Measurements from ENCODE around the gene EVC. TPM values are rescaled to one million over a fixed set of nuclear protein-coding genes. Genes with fewer than 3 reads are reported as not detected.
"Not testable (repeated sequence)": the region's sequence is repeated elsewhere in the genome, so short reads cannot be mapped to it uniquely, and the experiment has no call there.

EVC gene
- total RNA-seq, 1 donor = 0.52 TPM

DNA sequence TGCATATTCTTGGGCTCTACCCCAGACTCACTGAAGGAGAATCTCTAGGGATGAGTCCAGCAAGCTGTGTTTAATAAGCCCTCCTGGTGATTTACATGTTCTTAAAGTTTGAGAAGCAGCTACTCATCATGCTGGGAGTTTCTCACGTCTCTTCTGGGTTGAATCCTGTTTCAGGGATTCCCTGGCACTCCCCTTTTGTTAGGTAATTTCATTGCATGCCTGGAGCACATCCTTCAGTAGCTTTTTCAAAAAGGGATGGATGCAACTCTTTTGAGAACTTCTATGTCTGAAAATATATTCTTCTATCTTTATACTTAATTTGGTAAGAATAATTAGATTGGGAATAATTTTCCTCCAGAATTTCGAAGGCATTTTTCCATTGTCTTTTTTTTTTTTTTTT is 4.4 kb downstream of the EVC start:
- Histone ChIP-seq H3K9me3 (ENCODE audit: low read depth, low read length) (no peaks in the 10 kb centered on the region), H3K4me3 (ENCODE audit: low read length) (no peak overlapping the region), H3K4me1 (ENCODE audit: insufficient read depth, low read length) (no peaks in the 10 kb centered on the region), H3K27me3 (ENCODE audit: insufficient read depth, low read length) (peaks cover 15% of the 10 kb centered on the region)

DNA sequence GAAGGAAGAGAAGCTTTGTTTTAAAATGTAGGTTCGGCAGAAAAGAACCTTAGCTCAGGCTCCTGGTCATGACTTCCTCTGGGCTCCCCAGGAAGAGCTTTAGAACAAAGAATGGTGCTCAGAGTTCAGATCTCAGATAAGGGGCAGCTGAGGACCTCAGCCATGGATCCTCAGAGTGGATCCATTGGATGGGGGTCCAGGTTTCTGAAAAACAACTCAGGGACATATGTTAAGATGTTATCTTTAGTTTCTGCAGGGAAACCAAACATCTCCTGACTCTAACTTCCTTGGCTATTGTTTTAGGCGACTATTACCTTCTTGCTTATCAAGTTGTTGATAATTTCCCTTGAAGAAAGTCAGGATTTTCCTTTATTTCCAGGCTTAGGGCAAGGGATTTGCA is 5.4 kb downstream of the EVC start:
- H3K4me3 ChIP-seq (ENCODE audit: low read length) = no peak overlapping the region
- peaks cover 11% of the 10 kb centered on the region for H3K27me3 ChIP-seq (ENCODE audit: insufficient read depth, low read length)
- no peaks in the 10 kb centered on the region for H3K4me1 ChIP-seq (ENCODE audit: insufficient read depth, low read length)
- H3K9me3 ChIP-seq (ENCODE audit: low read depth, low read length) = no peaks in the 10 kb centered on the region

DNA sequence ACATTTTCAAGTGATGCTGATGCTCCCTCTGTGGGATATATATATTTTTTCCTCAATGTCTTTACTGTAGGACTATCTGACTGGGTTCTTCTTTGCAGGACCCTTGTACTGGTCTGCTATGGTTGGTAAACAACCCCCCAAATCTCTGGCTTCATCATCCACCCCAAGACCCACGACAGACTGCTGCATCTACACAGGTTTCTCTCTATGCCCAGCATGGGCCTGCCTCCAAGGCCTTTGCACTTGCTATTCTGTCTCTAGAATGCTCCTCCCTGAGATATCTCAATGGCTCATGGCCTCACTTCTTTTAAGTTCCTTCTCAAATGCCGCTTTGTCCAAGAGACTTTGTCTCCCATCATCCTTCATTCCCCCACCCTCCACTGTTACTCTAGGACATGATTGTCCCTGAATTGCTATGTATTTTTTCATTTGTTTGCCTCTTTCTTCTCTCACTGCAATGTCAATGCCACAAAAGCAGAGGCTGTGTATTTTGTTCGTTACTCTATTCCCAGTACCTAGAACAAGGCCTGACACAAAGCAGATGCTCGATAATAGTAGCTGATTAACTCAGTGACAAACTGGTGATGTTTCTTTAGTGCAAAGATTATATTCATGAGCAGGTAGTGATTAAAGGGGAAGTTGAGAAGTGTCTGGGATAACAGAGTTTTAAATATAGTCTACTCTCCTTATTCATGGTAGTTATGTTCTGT is 6.6 kb downstream of the EVC start:
- no peaks in the 10 kb centered on the region for H3K4me1 ChIP-seq (ENCODE audit: insufficient read depth, low read length)

DNA sequence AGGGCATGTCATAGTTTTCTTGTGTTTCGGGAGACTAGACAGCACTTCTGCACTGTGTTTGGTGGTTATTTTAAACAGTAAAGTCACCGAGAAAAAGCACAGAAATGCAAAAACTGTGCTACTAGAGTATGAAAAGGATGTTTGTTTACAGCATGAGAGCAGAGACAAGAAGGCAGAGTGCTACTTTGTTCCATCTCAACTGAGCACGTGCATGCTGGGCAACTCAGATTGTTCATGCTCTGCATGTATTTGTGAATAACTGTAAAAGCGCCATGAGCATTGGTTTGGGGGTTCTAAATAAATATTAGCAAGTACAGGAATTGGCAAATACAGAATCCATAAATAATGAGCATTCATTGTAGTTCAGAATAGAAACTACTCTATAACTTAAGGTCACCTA is 7.4 kb downstream of the EVC start:
- H3K9me3 ChIP-seq (ENCODE audit: low read depth, low read length) = no peaks in the 10 kb centered on the region
- H3K27me3 ChIP-seq (ENCODE audit: insufficient read depth, low read length) = no peaks in the 10 kb centered on the region
- no peak overlapping the region for H3K4me3 ChIP-seq (ENCODE audit: low read length)
- H3K4me1 ChIP-seq (ENCODE audit: insufficient read depth, low read length) = no peaks in the 10 kb centered on the region

More for the DNA sequence above, 6.6 kb downstream of the EVC start:
- no peak overlapping the region for H3K4me3 ChIP-seq (ENCODE audit: low read length)
- peaks cover under 1% of the 10 kb centered on the region for H3K27me3 ChIP-seq (ENCODE audit: insufficient read depth, low read length)
- H3K9me3 ChIP-seq (ENCODE audit: low read depth, low read length) = no peaks in the 10 kb centered on the region

DNA sequence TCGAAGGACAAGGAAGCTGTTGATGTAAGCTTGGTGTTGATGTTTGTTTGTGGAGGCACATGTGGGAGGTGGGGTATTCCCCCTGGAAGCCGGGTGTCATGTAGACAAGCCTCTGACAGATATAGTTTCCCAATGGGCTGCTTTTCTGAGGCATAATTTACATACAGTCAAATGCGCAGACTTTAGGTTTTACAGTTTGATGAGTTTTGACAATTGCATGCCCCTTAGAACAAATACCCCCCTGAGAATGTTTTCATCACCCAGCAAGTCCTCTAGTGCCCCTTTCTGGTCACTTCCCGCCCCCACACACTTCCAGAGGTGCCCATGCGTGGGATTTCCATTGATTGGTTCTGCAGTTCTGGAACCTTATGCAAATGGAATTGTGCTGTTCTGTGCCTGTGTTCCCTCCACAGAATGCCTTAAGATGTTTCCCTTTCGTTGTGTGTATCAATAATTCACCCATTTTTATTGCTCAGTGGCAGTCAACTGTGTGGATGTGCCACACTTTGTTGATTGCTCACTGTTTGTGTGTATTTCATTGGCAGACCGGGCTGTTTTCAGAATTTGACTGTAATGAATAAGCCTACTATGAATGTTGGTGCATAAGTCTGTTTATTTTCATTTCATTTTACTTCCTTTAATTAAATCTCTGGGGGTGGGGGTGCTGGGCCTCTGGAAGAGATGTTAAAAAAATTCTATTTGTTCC is 8.5 kb downstream of the EVC start:
- Histone ChIP-seq H3K4me3 (ENCODE audit: low read length) (no peak overlapping the region), H3K4me1 (ENCODE audit: insufficient read depth, low read length) (no peaks in the 10 kb centered on the region), H3K9me3 (ENCODE audit: low read depth, low read length) (no peaks in the 10 kb centered on the region), H3K27me3 (ENCODE audit: insufficient read depth, low read length) (no peaks in the 10 kb centered on the region)

DNA sequence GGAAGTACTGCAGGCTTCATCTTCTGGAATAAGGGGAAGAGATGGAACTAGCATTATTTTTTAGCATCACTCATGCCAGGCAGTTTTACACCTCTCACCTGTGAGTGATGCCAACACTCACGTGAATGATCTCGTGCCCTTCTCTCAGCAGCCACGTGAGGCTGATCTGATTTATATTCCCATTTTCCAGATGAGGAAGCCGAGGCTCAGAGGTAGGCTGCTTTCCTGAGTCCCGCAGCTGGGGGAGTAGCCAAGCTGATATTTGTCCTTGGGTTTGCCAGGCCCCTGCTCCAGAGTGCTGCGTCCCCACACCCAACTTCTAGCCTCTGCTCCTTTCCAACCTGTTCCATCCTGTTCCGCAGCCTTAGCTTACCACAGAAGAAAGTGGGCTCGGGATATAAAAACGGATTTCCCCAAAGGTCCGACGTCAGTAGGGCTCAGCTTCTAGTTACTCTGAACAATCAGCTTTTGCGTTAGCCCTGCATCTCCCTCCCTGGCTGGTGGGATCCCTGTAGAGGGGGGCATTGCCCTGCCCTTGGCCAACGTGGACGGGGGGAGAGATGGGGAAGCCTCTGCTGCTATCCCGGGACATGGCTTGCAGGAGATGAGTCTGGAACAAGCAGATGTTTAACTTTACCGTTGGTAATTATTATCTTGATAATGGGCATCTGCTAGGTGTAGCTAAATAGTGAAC is 9.3 kb downstream of the EVC start:
- H3K27me3 ChIP-seq (ENCODE audit: insufficient read depth, low read length) = no peaks in the 10 kb centered on the region
- H3K4me1 ChIP-seq (ENCODE audit: insufficient read depth, low read length) = no peaks in the 10 kb centered on the region
- no peaks in the 10 kb centered on the region for H3K9me3 ChIP-seq (ENCODE audit: low read depth, low read length)
- no peak overlapping the region for H3K4me3 ChIP-seq (ENCODE audit: low read length)

DNA sequence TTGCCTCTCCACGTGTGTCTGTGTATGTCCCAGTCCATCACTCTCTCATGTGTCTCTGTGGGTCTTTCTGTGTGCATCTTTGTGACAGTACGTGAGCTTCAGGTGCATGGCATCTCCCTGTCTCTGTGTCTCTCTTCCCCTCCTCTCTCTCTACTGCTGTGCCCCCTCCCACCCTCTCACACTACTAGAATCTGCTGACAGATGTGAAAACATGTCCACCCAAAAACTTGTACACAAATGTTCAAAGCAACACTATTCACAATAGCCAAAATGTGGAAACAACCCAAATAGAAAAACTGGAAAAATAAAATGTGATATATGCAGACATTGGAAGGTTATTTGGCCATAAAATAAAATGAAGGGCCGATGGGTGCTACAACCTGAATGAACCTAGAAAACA is 10.0 kb downstream of the EVC start:
- H3K9me3 ChIP-seq (ENCODE audit: low read depth, low read length) = no peaks in the 10 kb centered on the region

DNA sequence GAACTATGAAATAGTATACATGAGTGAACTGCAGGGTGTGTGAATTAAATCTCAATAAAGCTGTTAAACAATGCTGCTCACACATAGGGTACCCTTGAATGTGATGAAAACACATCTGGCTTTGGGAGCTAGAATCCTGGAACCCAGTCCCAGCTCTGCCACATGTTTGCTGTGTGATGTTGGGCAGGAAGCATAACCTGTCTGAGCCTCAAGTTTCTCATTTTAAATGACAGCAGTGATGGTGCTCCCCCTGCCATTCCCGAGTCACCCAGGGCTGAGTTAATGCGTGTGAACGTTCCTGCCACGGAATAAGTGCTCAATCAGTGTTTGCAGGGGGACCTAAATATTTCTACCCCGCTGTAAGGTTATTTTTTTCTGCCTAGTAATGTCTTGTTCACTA is 10.9 kb downstream of the EVC start:
- Histone ChIP-seq H3K27me3 (ENCODE audit: insufficient read depth, low read length) (no peaks in the 10 kb centered on the region), H3K4me1 (ENCODE audit: insufficient read depth, low read length) (no peaks in the 10 kb centered on the region), H3K9me3 (ENCODE audit: low read depth, low read length) (no peaks in the 10 kb centered on the region)

More for the DNA sequence above, 10.0 kb downstream of the EVC start:
- Histone ChIP-seq H3K27me3 (ENCODE audit: insufficient read depth, low read length) (no peaks in the 10 kb centered on the region), H3K4me3 (ENCODE audit: low read length) (no peak overlapping the region), H3K4me1 (ENCODE audit: insufficient read depth, low read length) (no peaks in the 10 kb centered on the region)

DNA sequence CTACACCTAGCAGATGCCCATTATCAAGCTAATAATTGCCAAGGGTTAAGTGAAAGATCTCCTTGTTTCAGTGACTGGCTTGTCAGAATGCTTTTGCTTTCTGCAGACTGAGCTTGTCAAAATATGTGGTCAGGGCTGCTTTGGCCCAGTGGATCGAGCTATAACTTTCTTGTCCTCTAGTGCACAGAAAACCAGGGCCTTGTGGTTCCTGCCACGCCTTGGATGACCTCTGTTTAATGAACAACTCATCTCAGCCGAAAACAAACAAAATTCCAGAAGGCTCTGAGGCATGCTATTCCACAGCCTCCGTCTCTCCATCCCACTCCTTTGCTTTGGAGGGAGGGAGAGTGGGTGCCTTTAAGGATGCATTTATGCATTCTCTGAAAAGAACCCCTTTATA is 11.3 kb downstream of the EVC start:
- Histone ChIP-seq H3K27me3 (ENCODE audit: insufficient read depth, low read length) (no peaks in the 10 kb centered on the region), H3K9me3 (ENCODE audit: low read depth, low read length) (no peaks in the 10 kb centered on the region), H3K4me3 (ENCODE audit: low read length) (no peak overlapping the region), H3K4me1 (ENCODE audit: insufficient read depth, low read length) (no peaks in the 10 kb centered on the region)

More for the DNA sequence above, 10.9 kb downstream of the EVC start:
- H3K4me3 ChIP-seq (ENCODE audit: low read length) = no peak overlapping the region

DNA sequence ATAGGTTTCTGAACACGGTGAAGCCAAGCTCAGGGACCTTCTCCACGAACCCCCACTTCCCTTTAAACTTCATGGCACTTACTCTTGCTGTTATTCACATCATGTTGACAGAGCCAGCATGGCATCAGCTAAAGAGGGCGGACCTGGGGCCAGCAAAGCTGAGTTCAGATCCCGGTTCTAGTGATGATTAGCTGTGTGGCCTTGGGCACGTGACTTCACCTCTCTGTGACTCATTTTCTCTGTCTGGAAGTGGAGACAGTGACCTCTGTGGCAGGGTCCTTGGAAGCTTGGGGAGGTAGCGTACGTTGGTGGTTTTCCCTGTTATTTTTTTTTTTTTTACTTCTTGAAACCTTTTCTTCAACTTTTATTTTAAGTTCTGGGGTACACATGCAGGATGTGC is 13.4 kb downstream of the EVC start:
- H3K4me1 ChIP-seq (ENCODE audit: insufficient read depth, low read length) = peaks cover 7% of the 10 kb centered on the region
- H3K9me3 ChIP-seq (ENCODE audit: low read depth, low read length) = no peaks in the 10 kb centered on the region
- H3K27me3 ChIP-seq (ENCODE audit: insufficient read depth, low read length) = no peaks in the 10 kb centered on the region
- no peak overlapping the region for H3K4me3 ChIP-seq (ENCODE audit: low read length)

DNA sequence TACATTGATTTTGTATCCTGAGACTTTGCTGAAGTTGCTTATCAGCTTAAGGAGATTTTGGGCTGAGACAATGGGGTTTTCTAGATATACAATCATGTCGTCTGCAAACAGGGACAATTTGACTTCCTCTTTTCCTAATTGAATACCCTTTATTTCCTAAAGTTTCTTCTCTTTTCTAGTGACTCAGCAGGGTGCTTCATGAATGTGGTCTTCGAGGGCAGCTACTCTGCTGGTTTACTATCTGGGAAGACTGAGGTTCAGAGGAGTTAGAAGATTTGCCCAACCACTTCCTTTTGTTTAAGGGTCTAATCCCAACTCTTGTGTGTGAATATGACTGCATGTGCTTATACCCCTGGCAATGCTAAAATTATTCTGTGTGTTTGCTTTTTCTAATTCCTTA is 17.4 kb downstream of the EVC start:
- H3K27me3 ChIP-seq (ENCODE audit: insufficient read depth, low read length); H3K4me3 ChIP-seq (ENCODE audit: low read length); H3K9me3 ChIP-seq (ENCODE audit: low read depth, low read length): not testable (repeated sequence)
- H3K4me1 ChIP-seq (ENCODE audit: insufficient read depth, low read length) = peaks cover 11% of the 10 kb centered on the region

DNA sequence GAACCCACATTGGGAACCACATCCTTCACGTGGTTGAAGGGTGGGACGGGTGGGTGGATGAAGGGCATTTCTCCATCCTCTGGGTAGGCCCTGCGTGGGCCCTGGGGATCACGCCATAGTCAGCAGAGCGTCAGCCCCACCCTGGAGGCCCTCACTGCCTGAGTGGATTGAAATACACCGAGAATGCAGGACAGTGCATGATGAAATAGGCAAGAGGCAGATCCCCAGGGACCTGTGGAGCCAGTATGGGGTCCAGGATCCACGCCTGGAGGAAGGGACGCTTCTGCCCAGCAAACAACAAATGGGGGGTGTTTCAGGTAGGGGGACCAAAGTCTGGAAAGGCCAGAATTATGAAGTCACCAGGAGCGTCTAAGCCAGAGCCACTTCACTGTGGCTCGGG is 19.4 kb downstream of the EVC start:
- no peak overlapping the region for H3K4me3 ChIP-seq (ENCODE audit: low read length)
- H3K27me3 ChIP-seq (ENCODE audit: insufficient read depth, low read length) = no peaks in the 10 kb centered on the region
- no peaks in the 10 kb centered on the region for H3K9me3 ChIP-seq (ENCODE audit: low read depth, low read length)
- peaks cover 11% of the 10 kb centered on the region for H3K4me1 ChIP-seq (ENCODE audit: insufficient read depth, low read length)

DNA sequence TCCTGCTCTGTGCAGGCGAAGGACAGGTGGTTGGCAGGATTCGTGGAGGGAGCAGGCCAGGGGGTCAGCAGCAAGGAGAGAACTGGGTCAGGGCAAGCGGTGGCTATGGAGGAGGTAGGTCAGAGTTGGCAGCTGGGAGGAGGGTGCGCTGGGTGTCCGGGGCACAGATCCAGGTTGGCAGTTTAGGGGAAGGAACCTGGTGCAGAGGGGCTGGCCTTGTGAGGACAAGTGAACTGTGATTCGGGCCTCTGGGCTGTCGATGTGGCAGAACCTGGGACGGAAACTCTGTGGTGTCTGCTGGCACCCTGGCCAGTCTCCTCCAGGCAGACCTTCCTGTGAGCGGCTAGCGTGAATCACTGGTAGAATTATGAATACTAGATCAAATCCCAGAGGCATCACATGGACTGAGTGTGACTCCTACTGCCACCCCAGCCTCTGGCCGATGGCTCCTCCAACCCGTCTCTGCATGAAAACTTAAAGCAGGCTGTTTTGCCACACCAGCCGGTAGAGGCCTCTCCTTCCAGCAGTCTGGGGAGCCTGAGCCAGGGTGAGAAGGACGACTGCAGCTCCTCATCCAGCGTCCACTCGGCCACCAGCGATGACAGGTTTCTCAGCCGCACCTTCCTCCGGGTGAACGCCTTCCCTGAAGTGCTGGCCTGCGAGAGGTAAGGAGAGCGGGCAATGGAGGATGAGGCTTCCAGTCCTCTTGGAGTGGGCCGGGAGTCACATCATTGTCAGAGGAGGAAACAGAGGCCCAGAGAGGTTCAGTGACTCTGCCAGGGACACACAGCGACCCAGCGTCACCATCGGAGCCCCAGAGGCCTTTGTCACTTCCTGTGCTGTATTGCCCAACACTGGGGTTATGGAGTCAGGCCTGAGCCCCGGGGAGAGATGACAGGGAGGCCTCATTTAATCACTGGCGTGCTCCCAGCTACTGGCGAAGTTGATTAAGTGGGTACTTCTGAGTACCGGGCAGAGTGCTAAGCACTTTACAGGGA is 20.3 kb downstream of the EVC start:
- Histone ChIP-seq H3K27me3 (ENCODE audit: insufficient read depth, low read length) (no peaks in the 10 kb centered on the region), H3K4me3 (ENCODE audit: low read length) (no peak overlapping the region), H3K9me3 (ENCODE audit: low read depth, low read length) (no peaks in the 10 kb centered on the region), H3K4me1 (ENCODE audit: insufficient read depth, low read length) (peaks cover 11% of the 10 kb centered on the region)

DNA sequence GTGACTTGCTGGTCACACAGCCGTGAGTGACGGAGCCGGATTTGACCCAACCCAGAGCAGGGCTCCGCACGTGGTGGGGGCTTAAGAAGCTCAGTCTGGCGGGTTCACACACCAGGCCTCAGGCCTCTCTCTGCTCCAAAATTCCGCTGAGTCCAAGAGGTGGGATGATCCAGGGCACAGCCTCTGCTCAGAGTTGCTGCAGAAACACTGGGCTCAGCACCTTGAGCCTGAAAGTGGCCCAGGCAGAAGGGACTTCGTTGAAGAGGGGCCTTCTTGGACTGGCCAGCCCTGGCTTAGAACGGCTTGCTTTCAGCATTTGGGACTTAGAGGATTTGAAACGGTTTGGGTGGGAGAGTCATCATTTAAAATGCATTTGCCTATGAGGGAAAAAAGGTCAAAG is 21.2 kb downstream of the EVC start:
- H3K4me3 ChIP-seq (ENCODE audit: low read length) = no peak overlapping the region
- H3K4me1 ChIP-seq (ENCODE audit: insufficient read depth, low read length) = peaks cover 11% of the 10 kb centered on the region
- no peaks in the 10 kb centered on the region for H3K9me3 ChIP-seq (ENCODE audit: low read depth, low read length)
- no peaks in the 10 kb centered on the region for H3K27me3 ChIP-seq (ENCODE audit: insufficient read depth, low read length)

Data from mononuclear cell (primary cell).